ENCODE data around the gene FBXO21.

- TF ChIP-seq EZH2phosphoT487 (IDR thresholded peaks at IDR 0.05; ENCODE audit: borderline replicate concordance, low read depth, low read length), result no peak
- no peak for TF ChIP-seq CTCF (conservative IDR thresholded peaks at IDR 0.05; ENCODE audit: low read length)
Observed at GRCh38 chr12:117202556-117202955, 12.3 kb upstream of the FBXO21 start.

Measured in OCI-LY7 (cell line).